Sigmoid colon (tissue), 7 donors: Measurements from ENCODE around the gene ZNF496. TPM values are rescaled to one million over a fixed set of nuclear protein-coding genes. Genes with fewer than 3 reads are reported as not detected.

Experiments used
- DNase-seq: peaks from one replicate; pipeline ENCODE4 v3.0.0-alpha.2; 2019
- H3K27ac ChIP-seq, 4 donors: fragments of 200-600 bp; sonication (generic); one replicate each; pipeline ENCODE4 v1.5.1; 2016 to 2019; ENCODE audit warnings: mild to moderate bottlenecking in 1 of 4
- H3K27me3 ChIP-seq, 3 donors: fragments of 200-600 bp; sonication (generic); one replicate each; pipeline ENCODE4 v1.5.1; 2019; ENCODE audit warnings: mild to moderate bottlenecking in 1 of 3
- H3K36me3 ChIP-seq, 4 donors: fragments of 200-600 bp; sonication (generic); one replicate each; pipeline ENCODE4 v1.5.1; 2016 to 2019
- H3K4me1 ChIP-seq, 4 donors: fragments of 200-600 bp; sonication (generic); one replicate each; pipeline ENCODE4 v1.5.1; 2017 to 2019
- H3K4me3 ChIP-seq, 4 donors: fragments of 200-600 bp; sonication (generic); one replicate each; pipeline ENCODE4 v1.5.1; 2017 to 2019; ENCODE audit warnings: mild to moderate bottlenecking in 2 of 4, moderate library complexity in 1 of 4
- H3K9me3 ChIP-seq, 4 donors: fragments of 200-600 bp in 3 of 4; sonication (generic) in 3 of 4; one replicate each; pipeline versions ENCODE4 v1.5.1 to v1.6.1; 2013 to 2019
- EP300 ChIP-seq, 4 donors: sonication (generic); formaldehyde crosslinking; IDR thresholded peaks; one replicate each; pipeline ENCODE4 v1.6.1; 2017; ENCODE audit warnings: antibody characterized with exemption in 4 of 4
- POLR2A ChIP-seq, 2 donors: fragments of 450-650 bp; IDR thresholded peaks; one replicate each; pipeline ENCODE4 v1.6.1; 2016; ENCODE audit warnings: antibody characterized with exemption in 2 of 2, mild to moderate bottlenecking in 2 of 2, moderate library complexity in 2 of 2
- POLR2AphosphoS5 ChIP-seq, 4 donors: sonication (generic); formaldehyde crosslinking; IDR thresholded peaks; one replicate each; pipeline ENCODE4 v1.6.1; 2017; ENCODE audit warnings: antibody characterized with exemption in 4 of 4
- WGBS, 2 donors: extraction: QIAGEN DNeasy Blood & Tissue Kit; methylation state at CpG; one replicate each; pipeline ENCODE4 v1.1.7; 2013; 5-methylcytosine and 5-hydroxymethylcytosine counted together
- intact Hi-C: fragments of 100-400 bp; cut with DNase I; formaldehyde crosslinking; loops from one replicate; pipeline ENCODE4 v1.15.1; 2023
- polyA plus RNA-seq, 3 donors: library from polyadenylated mRNA; stranded (reverse); fragments of 200-250 nt; gene quantifications; one replicate each; pipeline ENCODE4 v1.2.3, GENCODE V29; 2013
- total RNA-seq, 4 donors: library from RNA; depleted of rRNA; stranded (reverse); fragments of >200 nt; gene quantifications; one replicate each; pipeline ENCODE4 v1.1.0, GENCODE V29; 2016
- TF ChIP-seq, protein P1 (sequence below), 4 experiments: fragments of 450-650 bp in 3 of 4; fragments of 200-600 bp in 1 of 4; IDR thresholded peaks; one replicate each; pipeline ENCODE4 v1.5.1; 2016 to 2019; ENCODE audit warnings: antibody characterized with exemption in 4 of 4, mild to moderate bottlenecking in 3 of 4, moderate library complexity in 2 of 4
- donor health status: healthy with polysubstance abuse.
- donor health status: Bipolar disorder and iron deficiency.
- donor health status: healthy.

The ZNF496 gene
- total and polyA plus RNA-seq, 7 donors, result 3.2 to 70.7 (median 31.6) TPM

- no peaks in the 10 kb centered on the region for H3K27me3 ChIP-seq
- H3K4me3 ChIP-seq, result no peak overlapping the region
- no peaks in the 10 kb centered on the region for H3K36me3 ChIP-seq
- H3K9me3 ChIP-seq, result no peaks in the 10 kb centered on the region
- WGBS, 2 donors, result 26 to 69% methylated on average over 3 of the region's 3 CpGs
- no peak overlapping the region for H3K27ac ChIP-seq
- DNase-seq, result no peak
- intact Hi-C loops, result no loop called here
- H3K4me1 ChIP-seq, result peaks cover 0 to 4% (median 0%) of the 10 kb centered on the region in 4 donors
- no peak for TF ChIP-seq POLR2AphosphoS5 (IDR thresholded peaks at IDR 0.05)
- TF ChIP-seq POLR2A (IDR thresholded peaks at IDR 0.05), result no peak
- TF ChIP-seq, protein P1, sequence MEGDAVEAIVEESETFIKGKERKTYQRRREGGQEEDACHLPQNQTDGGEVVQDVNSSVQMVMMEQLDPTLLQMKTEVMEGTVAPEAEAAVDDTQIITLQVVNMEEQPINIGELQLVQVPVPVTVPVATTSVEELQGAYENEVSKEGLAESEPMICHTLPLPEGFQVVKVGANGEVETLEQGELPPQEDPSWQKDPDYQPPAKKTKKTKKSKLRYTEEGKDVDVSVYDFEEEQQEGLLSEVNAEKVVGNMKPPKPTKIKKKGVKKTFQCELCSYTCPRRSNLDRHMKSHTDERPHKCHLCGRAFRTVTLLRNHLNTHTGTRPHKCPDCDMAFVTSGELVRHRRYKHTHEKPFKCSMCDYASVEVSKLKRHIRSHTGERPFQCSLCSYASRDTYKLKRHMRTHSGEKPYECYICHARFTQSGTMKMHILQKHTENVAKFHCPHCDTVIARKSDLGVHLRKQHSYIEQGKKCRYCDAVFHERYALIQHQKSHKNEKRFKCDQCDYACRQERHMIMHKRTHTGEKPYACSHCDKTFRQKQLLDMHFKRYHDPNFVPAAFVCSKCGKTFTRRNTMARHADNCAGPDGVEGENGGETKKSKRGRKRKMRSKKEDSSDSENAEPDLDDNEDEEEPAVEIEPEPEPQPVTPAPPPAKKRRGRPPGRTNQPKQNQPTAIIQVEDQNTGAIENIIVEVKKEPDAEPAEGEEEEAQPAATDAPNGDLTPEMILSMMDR (IDR thresholded peaks at IDR 0.05), result no peak
- no peak for TF ChIP-seq EP300 (IDR thresholded peaks at IDR 0.05)
These were observed 56.9 kb downstream of the ZNF496 start for GRCh38 chr1:247274605-247275256.

GRCh38 chr1:247273013-247273412 lies 58.7 kb downstream of the ZNF496 start:
- no peak for TF ChIP-seq EP300 (IDR thresholded peaks at IDR 0.05)
- no peak for TF ChIP-seq POLR2AphosphoS5 (IDR thresholded peaks at IDR 0.05)
- TF ChIP-seq, protein P1 (IDR thresholded peaks at IDR 0.05), result no peak
- no peak for TF ChIP-seq POLR2A (IDR thresholded peaks at IDR 0.05)
- H3K27me3 ChIP-seq, result no peaks in the 10 kb centered on the region
- intact Hi-C loops, result no loop called here
- no peaks in the 10 kb centered on the region for H3K36me3 ChIP-seq
- H3K27ac ChIP-seq, result no peak overlapping the region
- no peak for DNase-seq
- no peaks in the 10 kb centered on the region for H3K9me3 ChIP-seq
- H3K4me1 ChIP-seq, result peaks cover 0 to 4% (median 0%) of the 10 kb centered on the region in 4 donors
- 18 to 72% methylated on average over 1 of the region's 1 CpG for WGBS, 2 donors
- H3K4me3 ChIP-seq, result no peak overlapping the region

GRCh38 chr1:247270003-247270402 lies 61.7 kb downstream of the ZNF496 start:
- Histone ChIP-seq H3K27ac (no peak overlapping the region), H3K4me1 (peaks cover 0 to 4% (median 0%) of the 10 kb centered on the region in 4 donors), H3K27me3 (no peaks in the 10 kb centered on the region), H3K36me3 (no peaks in the 10 kb centered on the region), H3K4me3 (no peak overlapping the region), H3K9me3 (peaks cover 0 to 1% (median 0%) of the 10 kb centered on the region in 4 donors)
- intact Hi-C loops, result no loop called here
- 66 to 78% methylated on average over 1 of the region's 1 CpG for WGBS, 2 donors
- TF ChIP-seq POLR2A (IDR thresholded peaks at IDR 0.05) (no peak), POLR2AphosphoS5 (IDR thresholded peaks at IDR 0.05) (no peak), EP300 (IDR thresholded peaks at IDR 0.05) (no peak)
- TF ChIP-seq, protein P1 (IDR thresholded peaks at IDR 0.05), result no peak
- no peak for DNase-seq

- no peak for TF ChIP-seq POLR2AphosphoS5 (IDR thresholded peaks at IDR 0.05)
- TF ChIP-seq, protein P1 (IDR thresholded peaks at IDR 0.05), result no peak
- TF ChIP-seq POLR2A (IDR thresholded peaks at IDR 0.05), result no peak
- no peak for TF ChIP-seq EP300 (IDR thresholded peaks at IDR 0.05)
- DNase-seq, result no peak
- no peaks in the 10 kb centered on the region for H3K36me3 ChIP-seq
- H3K9me3 ChIP-seq, result peaks cover 0 to 5% (median 0%) of the 10 kb centered on the region in 4 donors
- H3K4me1 ChIP-seq, result peaks cover 0 to 4% (median 0%) of the 10 kb centered on the region in 4 donors
- H3K27ac ChIP-seq, result no peak overlapping the region
- intact Hi-C loops, result no loop called here
- no peak overlapping the region for H3K4me3 ChIP-seq
- no peaks in the 10 kb centered on the region for H3K27me3 ChIP-seq
These were observed 62.5 kb downstream of the ZNF496 start for GRCh38 chr1:247269133-247269532.
